K562 (cell line): ENCODE results near the gene CEACAM5. TPM values are rescaled to one million over a fixed set of nuclear protein-coding genes. Genes with fewer than 3 reads are reported as not detected.

Experiments
- ATAC-seq: fragments of 200-7000 bp; cut with Tn5 transposase; 3 replicates; pipeline ENCODE4 v1.9.1; 2020; ENCODE audit warnings: moderate library complexity
- BruUV-seq: library from RNA; stranded (reverse); fragments of 400-500 nt; replicated peaks from 2 replicates; lab custom pipeline; 2021; lab: Mats Ljungman, UMichigan
- CTCF ChIA-PET: fragments of 300-600 bp; formaldehyde crosslinking; extraction: SDS; loops from one replicate; lab custom pipeline; 2021; ENCODE audit warnings: low intra/inter-chr PET ratio; lab: Yijun Ruan, JAX
- POLR2A ChIA-PET: fragments of 300-600, 350-650 bp; sonication (Branson Sonifier 250); formaldehyde crosslinking; extraction: SDS; loops from one replicate; lab custom pipeline; 2021; ENCODE audit warnings: antibody characterized with exemption, inconsistent platforms; lab: Yijun Ruan, JAX
- DNase-seq, 4 experiments: peaks; one replicate each; pipeline versions ENCODE4 v3.0.0 to v3.0.0-alpha.2; 2011 to 2018; ENCODE audit warnings: low spot score in 3 of 4, mixed read lengths in 3 of 4; ENCODE audit errors: extremely low read depth in 1 of 4
- FAIRE-seq: peaks from 2 replicates; lab custom pipeline; 2011; peaks lifted over from hg19 to GRCh38; lab: Jason Lieb, UNC
- H2AFZ ChIP-seq: 2 replicates; pipeline ENCODE4 v1.6.0; 2011; ENCODE audit warnings: low read depth, low read length, control low read depth, inconsistent platforms
- H3K27ac ChIP-seq: fragments of 200-600 bp; 3 replicates; pipeline ENCODE4 v1.8.0; 2011; ENCODE audit warnings: low read depth, mild to moderate bottlenecking, control low read depth, inconsistent platforms, low read length, moderate library complexity, mixed read lengths; ENCODE audit errors: extremely low read depth
- H3K27me3 ChIP-seq, 2 experiments: fragments of 300-600 bp in 1 of 2; 2 replicates in 1 of 2; 3 replicates in 1 of 2; pipeline versions ENCODE4 v1.6.0 to v1.8.0; 2011; ENCODE audit warnings: inconsistent platforms in 2 of 2, low read length in 2 of 2, mild to moderate bottlenecking in 1 of 2, mixed read lengths in 1 of 2, moderate library complexity in 1 of 2; ENCODE audit not compliant: control insufficient read depth in 2 of 2, insufficient read depth in 2 of 2
- H3K36me3 ChIP-seq: fragments of 300-600 bp; 3 replicates; pipeline ENCODE4 v1.8.0; 2011; ENCODE audit warnings: mild to moderate bottlenecking, low read length, inconsistent platforms; ENCODE audit not compliant: control insufficient read depth, insufficient read depth
- H3K4me1 ChIP-seq, 2 experiments: fragments of 200-600 bp in 1 of 2; replicated peaks in 1 of 2; 2 replicates in 1 of 2; 3 replicates in 1 of 2; pipeline versions ENCODE4 v1.5.1 to v1.8.0; 2011; ENCODE audit warnings: inconsistent platforms in 2 of 2, low read length in 2 of 2, mild to moderate bottlenecking in 1 of 2, mixed read lengths in 1 of 2, moderate library complexity in 1 of 2; ENCODE audit not compliant: control insufficient read depth in 2 of 2, insufficient read depth in 2 of 2
- H3K4me2 ChIP-seq: 2 replicates; pipeline ENCODE4 v1.6.1; 2011; ENCODE audit warnings: low read length, control low read depth, inconsistent platforms, mixed read lengths; ENCODE audit not compliant: insufficient read depth
- H3K4me3 ChIP-seq: fragments of 200-600 bp; sonication (generic), shearing (Covaris generic); 2 replicates; pipeline ENCODE4 v1.5.1; 2016; ENCODE audit warnings: control low read depth, inconsistent platforms
- H3K79me2 ChIP-seq: fragments of 200-600 bp; 3 replicates; pipeline ENCODE4 v1.8.0; 2011; ENCODE audit warnings: low read length, inconsistent platforms; ENCODE audit not compliant: control insufficient read depth, insufficient read depth
- H3K9ac ChIP-seq, 2 experiments: 2 replicates each; pipeline versions ENCODE4 v1.6.0 to v1.6.1; 2011; ENCODE audit warnings: low read depth in 2 of 2, low read length in 2 of 2, control low read depth in 1 of 2, inconsistent platforms in 1 of 2, mild to moderate bottlenecking in 1 of 2, mixed read lengths in 1 of 2; ENCODE audit not compliant: insufficient read depth in 1 of 2
- H3K9me1 ChIP-seq: one replicate; pipeline ENCODE4 v1.6.0; 2011; ENCODE audit warnings: inconsistent platforms, mild to moderate bottlenecking, low read length, moderate library complexity; ENCODE audit not compliant: control insufficient read depth, insufficient read depth
- H3K9me3 ChIP-seq: replicated peaks from 2 replicates; pipeline ENCODE4 v1.5.1; 2011; ENCODE audit warnings: low read depth, low read length, inconsistent platforms; ENCODE audit not compliant: control insufficient read depth, insufficient read depth
- H4K20me1 ChIP-seq: replicated peaks from 2 replicates; pipeline ENCODE4 v1.6.1; 2011; ENCODE audit warnings: low read length, inconsistent platforms, mixed read lengths; ENCODE audit not compliant: control insufficient read depth, insufficient read depth
- ARHGAP35 ChIP-seq: fragments of 450-650 bp; IDR thresholded peaks from 2 replicates; pipeline ENCODE4 v1.6.1; 2018; ENCODE audit not compliant: partially characterized antibody
- BMI1 ChIP-seq: fragments of 150-350 bp; IDR thresholded peaks from 2 replicates; pipeline ENCODE4 v1.6.1; 2014; ENCODE audit warnings: low read length
- BRF1 ChIP-seq: IDR thresholded peaks from 3 replicates; pipeline ENCODE4 v1.6.1; 2011; ENCODE audit warnings: borderline replicate concordance, mild to moderate bottlenecking; ENCODE audit not compliant: insufficient read length; ENCODE audit errors: extremely low read depth
- CREB3L1 ChIP-seq: fragments of 450-650 bp; IDR thresholded peaks from 2 replicates; pipeline ENCODE4 v1.6.1; 2014; ENCODE audit warnings: low read depth, mild to moderate bottlenecking, moderate library complexity, borderline replicate concordance
- ESRRB ChIP-seq: fragments of 250-450 bp; sonication (Bioruptor Pico); IDR thresholded peaks from 2 replicates; pipeline ENCODE4 v1.5.0; 2020; ENCODE audit warnings: mild to moderate bottlenecking, moderate library complexity, borderline replicate concordance
- HDAC8 ChIP-seq: fragments of 450-650 bp; IDR thresholded peaks from 2 replicates; pipeline ENCODE4 v1.6.1; 2016; ENCODE audit warnings: mild to moderate bottlenecking, missing genetic modification characterization, moderate library complexity, missing compliant biosample characterization
- KAT2B ChIP-seq: IDR thresholded peaks from one replicate; pipeline ENCODE4 v1.6.1; 2012; ENCODE audit warnings: low read depth, mild to moderate bottlenecking, control low read depth, inconsistent platforms, low read length, moderate library complexity
- MAFF ChIP-seq: IDR thresholded peaks from 2 replicates; pipeline ENCODE4 v1.6.1; 2012; ENCODE audit warnings: low read length, improper control_type of control experiment
- NCOR1 ChIP-seq: fragments of 450-650 bp; IDR thresholded peaks from 2 replicates; pipeline ENCODE4 v1.6.1; 2016; ENCODE audit warnings: mild to moderate bottlenecking, moderate library complexity
- NR4A1 ChIP-seq, 2 experiments: fragments of 250-450 bp in 1 of 2; fragments of 450-650 bp in 1 of 2; sonication (Bioruptor Pico) in 1 of 2; IDR thresholded peaks; 2 replicates each; pipeline versions ENCODE4 v1.4.0 to v1.6.1; 2016 to 2020; ENCODE audit warnings: mild to moderate bottlenecking in 2 of 2, missing compliant biosample characterization in 1 of 2, missing genetic modification characterization in 1 of 2, moderate library complexity in 1 of 2
- SAP30 ChIP-seq: fragments of 200-600 bp; sonication (generic); IDR thresholded peaks from 2 replicates; pipeline ENCODE4 v1.6.1; 2012; ENCODE audit warnings: borderline replicate concordance, low read depth, mild to moderate bottlenecking, moderate library complexity, low read length, control low read depth, inconsistent platforms; ENCODE audit not compliant: insufficient read depth, poor library complexity, severe bottlenecking
- SMAD2 ChIP-seq: fragments of 150-350 bp; IDR thresholded peaks from 2 replicates; pipeline ENCODE4 v1.6.1; 2014; ENCODE audit warnings: low read depth, mild to moderate bottlenecking, low read length
- TAF9B ChIP-seq: fragments of 450-650 bp; IDR thresholded peaks from 2 replicates; pipeline ENCODE4 v1.6.1; 2018; ENCODE audit warnings: mild to moderate bottlenecking; ENCODE audit not compliant: partially characterized antibody
- TEAD1 ChIP-seq, 2 experiments: fragments of 450-650 bp in 1 of 2; sonication (generic) in 1 of 2; formaldehyde crosslinking; IDR thresholded peaks; 2 replicates each; pipeline versions ENCODE4 v1.4.0 to v1.8.0; 2020 to 2022; ENCODE audit warnings: mild to moderate bottlenecking in 2 of 2, missing genetic modification reagents in 1 of 2
- ZFP36 ChIP-seq: fragments of 150-350 bp; IDR thresholded peaks from 2 replicates; pipeline ENCODE4 v1.6.1; 2018; ENCODE audit warnings: low read length, low read depth; ENCODE audit not compliant: partially characterized antibody
- ZNF217 ChIP-seq: sonication (generic); formaldehyde crosslinking; IDR thresholded peaks from 2 replicates; pipeline ENCODE4 v1.8.0; 2022; ENCODE audit warnings: mild to moderate bottlenecking, missing genetic modification reagents
- ZNF232 ChIP-seq: sonication (generic); formaldehyde crosslinking; IDR thresholded peaks from 2 replicates; pipeline ENCODE4 v1.8.0; 2022; ENCODE audit warnings: mild to moderate bottlenecking, missing genetic modification reagents
- ZNF277 ChIP-seq: fragments of 250-450 bp; sonication (Bioruptor Pico); IDR thresholded peaks from 2 replicates; pipeline ENCODE4 v1.8.0; 2022; ENCODE audit warnings: inconsistent platforms, mild to moderate bottlenecking, moderate library complexity, borderline replicate concordance
- ZNF384 ChIP-seq: IDR thresholded peaks from 2 replicates; pipeline ENCODE4 v1.6.1; 2012; ENCODE audit warnings: low read depth, low read length, improper control_type of control experiment
- ZNF551 ChIP-seq: fragments of 250-450 bp; sonication (Bioruptor Pico); IDR thresholded peaks from 2 replicates; pipeline ENCODE4 v1.5.0; 2021; ENCODE audit warnings: mild to moderate bottlenecking, moderate library complexity
- ZNF780A ChIP-seq: fragments of 250-450 bp; sonication (Bioruptor Pico); IDR thresholded peaks from 2 replicates; pipeline ENCODE4 v1.5.0; 2021; ENCODE audit warnings: mild to moderate bottlenecking
- WGBS: fragments of 100-300 bp; shearing (Covaris generic); methylation state at CpG from one replicate; pipeline ENCODE4 v1.1.6; 2016; ENCODE audit warnings: low coverage, mixed read lengths; ENCODE audit not compliant: insufficient coverage; ENCODE audit errors: missing lambda C conversion rate; 5-methylcytosine and 5-hydroxymethylcytosine counted together
- in situ Hi-C: fragments of 300-500 bp; cut with MboI; formaldehyde crosslinking; loops from 4 replicates; pipeline ENCODE4 v1.15.0; 2018; ENCODE audit warnings: inconsistent platforms, mixed read lengths
- intact Hi-C: fragments of 100-400 bp; cut with micrococcal nuclease; formaldehyde crosslinking; loops from 2 replicates; pipeline ENCODE4 v1.14.2; 2022
- polyA plus RNA-seq, 8 experiments: library from polyadenylated mRNA; depleted of rRNA in 4 of 8; stranded (reverse) in 5 of 8; unstranded in 3 of 8; fragments of >200 nt; fragmentation: Nextera tagmentation in 2 of 8; fragmentation: Illumina TruSeq in 1 of 8; extraction: Ambion mirVana in 2 of 8; extraction: Trizol in 1 of 8; gene quantifications; 2 replicates each; pipeline versions ENCODE4 v1.2.1 to v1.2.3, GENCODE V29; 2011 to 2014; ENCODE audit warnings: inconsistent platforms in 1 of 8, missing spikeins in 1 of 8
- total RNA-seq, 7 experiments: library from RNA; depleted of rRNA in 6 of 7; stranded (reverse); fragments of >200 nt in 6 of 7; fragmentation: Illumina TruSeq in 2 of 7; extraction: Trizol in 2 of 7; gene quantifications; 2 replicates each; pipeline versions ENCODE4 v1.2.1 to v1.2.3, GENCODE V29; 2011 to 2021; ENCODE audit warnings: low replicate concordance in 1 of 7

CEACAM5 gene
- total and polyA plus RNA-seq, 9 of the 15 experiments (the other 6 are each of a cell fraction or from before 2014, with no cell fraction given): 0.33 TPM; not detected in 8

GRCh38 chr19:41758846-41759245, 50.4 kb downstream of the CEACAM5 start (continued):
- TF ChIP-seq ZNF232 (CRISPR knock-in tag) (no peak), BMI1 (no peak), ZNF277 (CRISPR knock-in tag) (no peak), ARHGAP35 (no peak), TEAD1 (CRISPR knock-in tag; IDR thresholded peaks at IDR 0.05) (no peak), BRF1 (no peak)
- TF ChIP-seq, all 486 proteins: peak for 0

- Histone ChIP-seq H3K27me3 (peaks cover 12 to 34% of the 10 kb centered on the region in 2 experiments; a peak in 4 of 5 replicates), H3K9me3 (no peaks in the 10 kb centered on the region), H3K4me2 (no peak overlapping the region), H4K20me1 (no peaks in the 10 kb centered on the region), H3K4me3 (no peak overlapping the region), H3K4me1 (no peaks in the 10 kb centered on the region), H3K27ac (no peak overlapping the region), H3K9ac (no peak overlapping the region), H2AFZ (no peak overlapping the region), H3K79me2 (no peaks in the 10 kb centered on the region), H3K9me1 (no peaks in the 10 kb centered on the region), H3K36me3 (no peaks in the 10 kb centered on the region)
- in situ Hi-C loops: no loop called here
- WGBS: 3% methylated on average over 2 of the region's 2 CpGs
- BruUV-seq: no TSS peak
- intact Hi-C loops: no loop called here
- CTCF ChIA-PET: no interaction called here
- FAIRE-seq (no peak), DNase-seq (no peak), ATAC-seq (no peak)
- POLR2A ChIA-PET: no interaction called here
- no peak for TF ChIP-seq ESRRB (CRISPR knock-in tag)
- TF ChIP-seq SAP30: no peak
- TF ChIP-seq TAF9B: no peak
- TF ChIP-seq SMAD2: no peak
- no peak for TF ChIP-seq ZNF217 (CRISPR knock-in tag)
- no peak for TF ChIP-seq ZNF384
- TF ChIP-seq HDAC8 (tag): no peak
- no peak for TF ChIP-seq NCOR1
- TF ChIP-seq KAT2B: no peak
- TF ChIP-seq ZNF780A: no peak
- no peak for TF ChIP-seq MAFF
- no peak for TF ChIP-seq ZFP36
- no peak for TF ChIP-seq NR4A1 (CRISPR knock-in tag; IDR thresholded peaks at IDR 0.05)
- TF ChIP-seq NR4A1 (tag; IDR thresholded peaks at IDR 0.05): no peak
- TF ChIP-seq CREB3L1: no peak
- no peak for TF ChIP-seq ZNF551 (CRISPR knock-in tag)
Observed at GRCh38 chr19:41767115-41767514, 58.7 kb downstream of the CEACAM5 start.
